ENCODE results near the gene ATP1A1.
A peak's percentile ranks its signal among the peaks of the same experiment; 100 is the strongest.

Gene ATP1A1

GRCh38 chr1:116345011-116345410 is 28.0 kb upstream of the ATP1A1 start:
- no peak for DNase-seq (ENCODE audit: low spot score)

GRCh38 chr1:116345843-116346242 is 27.2 kb upstream of the ATP1A1 start:
- DNase-seq (ENCODE audit: low spot score): peak; percentile 86

GRCh38 chr1:116346943-116347673 is 25.9 kb upstream of the ATP1A1 start:
- DNase-seq (ENCODE audit: low spot score): peak; percentile 55

GRCh38 chr1:116347696-116348095 is 25.3 kb upstream of the ATP1A1 start:
- DNase-seq (ENCODE audit: low spot score): no peak

GRCh38 chr1:116350097-116350645 is 22.9 kb upstream of the ATP1A1 start:
- DNase-seq (ENCODE audit: low spot score): no peak

- no peak for DNase-seq (ENCODE audit: low spot score)
Measured at GRCh38 chr1:116351914-116352313, 21.1 kb upstream of the ATP1A1 start.

GRCh38 chr1:116352349-116352813 is 20.7 kb upstream of the ATP1A1 start:
- DNase-seq (ENCODE audit: low spot score): peak; percentile 33

- no peak for DNase-seq (ENCODE audit: low spot score)
Measured at GRCh38 chr1:116353155-116353554, 19.9 kb upstream of the ATP1A1 start.

- DNase-seq (ENCODE audit: low spot score): no peak
Measured at GRCh38 chr1:116356067-116356466, 17.0 kb upstream of the ATP1A1 start.

GRCh38 chr1:116356673-116357072 is 16.4 kb upstream of the ATP1A1 start:
- no peak for DNase-seq (ENCODE audit: low spot score)

GRCh38 chr1:116357487-116357886 is 15.6 kb upstream of the ATP1A1 start:
- no peak for DNase-seq (ENCODE audit: low spot score)

GRCh38 chr1:116359060-116359830 is 13.8 kb upstream of the ATP1A1 start:
- no peak for DNase-seq (ENCODE audit: low spot score)

GRCh38 chr1:116359871-116360270 is 13.2 kb upstream of the ATP1A1 start:
- no peak for DNase-seq (ENCODE audit: low spot score)

- peak; percentile 63 for DNase-seq (ENCODE audit: low spot score)
Measured at GRCh38 chr1:116360429-116361173, 12.4 kb upstream of the ATP1A1 start.

- no peak for DNase-seq (ENCODE audit: low spot score)
Measured at GRCh38 chr1:116361648-116362047, 11.4 kb upstream of the ATP1A1 start.

GRCh38 chr1:116362050-116362449 is 11.0 kb upstream of the ATP1A1 start:
- no peak for DNase-seq (ENCODE audit: low spot score)

GRCh38 chr1:116365353-116365780 is 7.7 kb upstream of the ATP1A1 start:
- no peak for DNase-seq (ENCODE audit: low spot score)

GRCh38 chr1:116365857-116366256 is 7.2 kb upstream of the ATP1A1 start:
- DNase-seq (ENCODE audit: low spot score): no peak

GRCh38 chr1:116367256-116367945 is 5.6 kb upstream of the ATP1A1 start:
- DNase-seq (ENCODE audit: low spot score): no peak

- no peak for DNase-seq (ENCODE audit: low spot score)
Measured at GRCh38 chr1:116368241-116368640, 4.8 kb upstream of the ATP1A1 start.

- no peak for DNase-seq (ENCODE audit: low spot score)
Measured at GRCh38 chr1:116370181-116370580, 2.9 kb upstream of the ATP1A1 start.

GRCh38 chr1:116371752-116372151 is 1.3 kb upstream of the ATP1A1 start:
- no peak for DNase-seq (ENCODE audit: low spot score)
